ENCODE results near the gene MAPK6. TPM values are rescaled to one million over a fixed set of nuclear protein-coding genes. Genes with fewer than 3 reads are reported as not detected.

Gene MAPK6
- total and polyA plus RNA-seq, 2 of the 8 experiments (the other 6 are each of a cell fraction or from before 2014, with no cell fraction given): 22.6 to 108 TPM

DNA sequence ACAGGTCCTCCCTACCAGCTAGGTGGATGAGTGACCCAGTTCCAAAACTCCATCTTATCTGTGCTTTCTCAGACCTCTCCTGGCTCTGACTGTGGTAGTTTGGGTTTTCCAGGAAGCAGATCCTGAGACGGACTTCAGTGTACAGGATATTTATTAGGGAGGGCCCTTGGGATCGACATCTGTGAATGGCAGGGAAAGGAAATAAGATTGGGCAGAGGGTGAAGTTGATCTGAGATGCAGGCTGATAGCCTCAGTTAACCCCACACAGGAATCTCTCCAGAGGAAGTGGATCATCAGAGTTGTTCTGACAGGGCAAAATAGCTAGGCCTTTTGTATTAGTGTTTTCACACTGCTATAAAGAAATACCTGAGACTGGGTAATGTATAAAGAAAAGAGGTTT is 16.7 kb upstream of the MAPK6 start:
- no peaks in the 10 kb centered on the region for H3K23me2 ChIP-seq (ENCODE audit: low read depth, low read length)
- CTCF ChIA-PET (ENCODE audit: partially characterized antibody): interaction anchor here (0.6 to 1.6 kb wide), 2 partner anchors 77 to 97 kb away, joined by 5 to 6 read pairs; no protein-coding TSS in a partner anchor

More for the DNA sequence above, 16.7 kb upstream of the MAPK6 start:
- H2BK20ac ChIP-seq (ENCODE audit: low read length): no peak overlapping the region
- H3K56ac ChIP-seq (replicated peaks; ENCODE audit: insufficient read length, low read depth, low read length): no peak overlapping the region
- no peak overlapping the region for H2BK5ac ChIP-seq (ENCODE audit: low read depth, low read length)
- H4K91ac ChIP-seq (replicated peaks; ENCODE audit: insufficient read length, low read length): no peak overlapping the region
- no peak overlapping the region for H2BK120ac ChIP-seq (replicated peaks; ENCODE audit: low read depth, low read length)
- no peaks in the 10 kb centered on the region for H3K9me3 ChIP-seq (ENCODE audit: insufficient read depth in 2 of 2, low read depth in 1 of 2, low read length in 1 of 2)
- H2AK5ac ChIP-seq (ENCODE audit: low read depth, low read length): no peak overlapping the region
- H3K14ac ChIP-seq (ENCODE audit: insufficient read length): no peak overlapping the region
- no peak overlapping the region for H3K4me3 ChIP-seq (ENCODE audit: extremely low read depth in 1 of 4, insufficient read depth in 2 of 4, low read depth in 3 of 4, low read length in 4 of 4)
- no peaks in the 10 kb centered on the region for H3K79me1 ChIP-seq (ENCODE audit: low read depth, low read length)
- H3K4me1 ChIP-seq (replicated peaks in 1 of 4; ENCODE audit: control insufficient read depth in 3 of 4, insufficient read depth in 4 of 4, low read length in 3 of 4): no peaks in the 10 kb centered on the region
- WGBS, 2 experiments (ENCODE audit: extremely low coverage in 1 of 2, insufficient coverage in 1 of 2, insufficient read length in 1 of 2, insufficient replicate concordance in 2 of 2, low coverage in 1 of 2, low lambda C conversion rate in 2 of 2, missing lambda C conversion rate in 1 of 2): 97% methylated on average over 2 of the region's 2 CpGs; no CpG with 5 or more reads in 1 of the 2 experiments
- H2BK15ac ChIP-seq (ENCODE audit: low read length): no peak overlapping the region
- no peaks in the 10 kb centered on the region for H3K27me3 ChIP-seq (replicated peaks in 1 of 4; ENCODE audit: control insufficient read depth in 3 of 4, extremely low read depth in 1 of 4, insufficient read depth in 3 of 4, low read length in 3 of 4)
- no peak overlapping the region for H3K23ac ChIP-seq (ENCODE audit: insufficient read length)
- FAIRE-seq: no peak
- DNase-seq (ENCODE audit: low read depth in 1 of 2, low spot score in 2 of 2): no peak
- H3K9ac ChIP-seq (replicated peaks in 1 of 4; ENCODE audit: extremely low read depth in 1 of 4, low read depth in 3 of 4, low read length in 3 of 4): no peak overlapping the region
- H4K20me1 ChIP-seq (replicated peaks in 1 of 2; ENCODE audit: control insufficient read depth in 1 of 2, insufficient read depth in 2 of 2, low read length in 2 of 2): no peaks in the 10 kb centered on the region
- no peak overlapping the region for H4K8ac ChIP-seq (ENCODE audit: extremely low read depth, insufficient read depth, low read length)
- H4K5ac ChIP-seq (ENCODE audit: insufficient read length, low read depth, low read length): no peak overlapping the region
- H3K4ac ChIP-seq (replicated peaks; ENCODE audit: insufficient read length, low read depth, low read length): no peak overlapping the region
- POLR2A ChIA-PET (ENCODE audit: partially characterized antibody): interaction anchor here (1.2 kb wide), 1 partner anchor 18 kb away, joined by 3 read pairs; no protein-coding TSS in a partner anchor
- H3K4me2 ChIP-seq (ENCODE audit: insufficient read depth in 1 of 2, low read depth in 2 of 2, low read length in 2 of 2): no peak overlapping the region
- no peak overlapping the region for H3K27ac ChIP-seq (ENCODE audit: low read depth, low read length)
- no peaks in the 10 kb centered on the region for H3K36me3 ChIP-seq (ENCODE audit: control insufficient read depth in 2 of 4, insufficient read depth in 4 of 4, low read length in 3 of 4)
- no peaks in the 10 kb centered on the region for H3K79me2 ChIP-seq (ENCODE audit: control insufficient read depth in 1 of 2, insufficient read depth in 2 of 2, low read length in 2 of 2)
- TF ChIP-seq NANOG (IDR thresholded peaks at IDR 0.05; ENCODE audit: insufficient read depth, low read depth, low read length, poor library complexity, severe bottlenecking) (no peak), TAF1 (IDR thresholded peaks at IDR 0.05; ENCODE audit: low read depth, low read length) (no peak), TCF12 (IDR thresholded peaks at IDR 0.05; ENCODE audit: low read depth, low read length) (no peak), RNF2 (IDR thresholded peaks at IDR 0.05; ENCODE audit: borderline replicate concordance, low read depth, low read length, missing control alignments, poor library complexity, severe bottlenecking) (no peak), CEBPB (IDR thresholded peaks at IDR 0.05; ENCODE audit: low read depth, low read length) (no peak)
- H2AFZ ChIP-seq (ENCODE audit: low read length): no peak overlapping the region
- no peak overlapping the region for H3K18ac ChIP-seq (ENCODE audit: extremely low read depth, low read length)
- H2BK12ac ChIP-seq (ENCODE audit: low read depth, low read length): no peak overlapping the region

Data from H1 (cell line).